HTR-8/SVneo (cell line): ENCODE results near the gene DIP2C.
"Not testable (repeated sequence)": the region's sequence is repeated elsewhere in the genome, so short reads cannot be mapped to it uniquely, and the experiment has no call there.

Experiments
- DNase-seq: peaks from one replicate; pipeline ENCODE4 v3.0.0; 2011; ENCODE audit warnings: low spot score, mixed read lengths; ENCODE audit not compliant: insufficient read length
- FAIRE-seq: peaks from 2 replicates; lab custom pipeline; 2011; peaks lifted over from hg19 to GRCh38; lab: Jason Lieb, UNC

Gene DIP2C

GRCh38 chr10:703118-703517 is 13.7 kb upstream of the DIP2C start:
- DNase-seq (no peak), FAIRE-seq (no peak)

GRCh38 chr10:700183-700582 is 10.7 kb upstream of the DIP2C start:
- peak; percentile 100 for FAIRE-seq
- DNase-seq, result not testable (repeated sequence)

DNA sequence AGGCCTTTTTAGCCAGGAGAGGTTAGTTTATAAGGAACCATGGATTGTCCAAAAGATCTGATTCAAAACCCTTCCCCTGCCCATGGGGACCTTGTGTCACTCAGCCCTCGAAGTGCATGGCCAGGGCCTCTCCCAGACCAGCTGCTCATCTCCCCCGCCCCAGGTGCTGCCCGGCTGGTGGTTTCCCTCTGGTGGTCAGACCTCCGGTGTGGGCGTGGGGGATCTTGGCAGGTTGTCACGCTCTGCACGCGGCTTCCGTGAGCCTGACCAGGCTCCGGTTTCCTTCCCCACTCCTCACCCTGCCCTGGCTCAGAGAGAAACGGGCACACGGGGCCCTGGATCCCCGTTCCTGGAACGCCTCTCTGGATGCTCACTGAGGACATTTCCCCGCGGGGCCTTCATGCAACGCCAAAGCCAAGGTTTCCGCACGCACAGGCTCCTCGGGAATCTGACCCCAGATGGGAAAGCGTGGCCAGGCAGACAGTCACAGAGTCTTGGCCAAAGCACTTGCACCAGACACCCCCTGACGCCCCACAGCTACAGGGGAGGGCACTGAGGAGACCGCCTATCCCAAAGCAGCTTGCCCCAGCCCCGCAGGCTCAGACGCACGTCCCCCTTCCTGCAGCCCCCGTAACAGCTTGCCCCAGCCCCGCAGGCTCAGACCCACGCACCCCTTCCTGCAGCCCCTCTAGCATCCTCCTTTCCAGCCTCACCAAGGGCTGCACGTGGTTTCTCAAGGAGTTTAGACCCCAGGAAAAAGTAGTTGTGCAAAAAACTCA is 7.8 kb upstream of the DIP2C start:
- DNase-seq (no peak), FAIRE-seq (no peak)

- FAIRE-seq (no peak), DNase-seq (no peak)
These were observed 5.9 kb upstream of the DIP2C start for GRCh38 chr10:695396-695795.

DNA sequence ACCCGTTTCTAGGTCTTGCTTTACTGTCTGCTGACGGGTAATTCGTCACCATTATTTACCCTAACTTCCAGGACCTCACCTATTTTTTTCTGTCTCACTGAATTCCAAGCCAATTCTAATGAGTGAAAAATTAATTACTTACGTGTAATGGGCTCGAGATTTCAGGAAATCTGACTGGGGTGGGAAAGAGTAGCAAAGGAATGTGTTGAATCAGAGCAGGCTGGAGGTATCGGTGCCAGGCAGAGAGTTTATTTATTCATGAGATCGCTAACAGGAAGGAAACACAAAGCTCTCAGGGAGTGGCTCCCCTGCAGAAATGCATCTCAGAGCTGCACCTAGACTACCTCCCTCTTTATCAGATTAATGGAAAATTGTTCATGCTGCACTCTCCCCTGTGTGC is 4.0 kb upstream of the DIP2C start:
- FAIRE-seq (no peak), DNase-seq (no peak)

- FAIRE-seq (no peak), DNase-seq (no peak)
These were observed 3.3 kb upstream of the DIP2C start for GRCh38 chr10:692682-693351.

DNA sequence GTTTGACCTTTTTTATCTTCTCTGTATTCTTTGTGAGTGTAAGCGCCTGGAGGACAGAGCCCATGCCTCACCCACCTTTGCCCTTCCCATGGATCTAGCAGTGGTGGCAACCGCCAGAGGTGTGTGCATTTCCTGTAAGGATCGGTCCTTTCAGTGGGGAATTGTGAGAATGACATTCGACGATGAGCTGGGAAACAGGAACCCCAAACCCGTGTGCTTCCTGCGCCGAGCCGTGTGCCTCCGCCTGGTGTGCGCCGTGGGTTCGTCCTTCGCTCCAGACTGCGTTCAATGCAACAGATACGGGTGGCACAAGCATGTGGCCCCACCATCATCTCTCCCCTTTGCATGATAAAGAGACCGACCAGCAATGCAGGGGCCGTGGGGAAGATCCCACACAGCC is 1.7 kb upstream of the DIP2C start:
- FAIRE-seq (no peak), DNase-seq (no peak)

DNA sequence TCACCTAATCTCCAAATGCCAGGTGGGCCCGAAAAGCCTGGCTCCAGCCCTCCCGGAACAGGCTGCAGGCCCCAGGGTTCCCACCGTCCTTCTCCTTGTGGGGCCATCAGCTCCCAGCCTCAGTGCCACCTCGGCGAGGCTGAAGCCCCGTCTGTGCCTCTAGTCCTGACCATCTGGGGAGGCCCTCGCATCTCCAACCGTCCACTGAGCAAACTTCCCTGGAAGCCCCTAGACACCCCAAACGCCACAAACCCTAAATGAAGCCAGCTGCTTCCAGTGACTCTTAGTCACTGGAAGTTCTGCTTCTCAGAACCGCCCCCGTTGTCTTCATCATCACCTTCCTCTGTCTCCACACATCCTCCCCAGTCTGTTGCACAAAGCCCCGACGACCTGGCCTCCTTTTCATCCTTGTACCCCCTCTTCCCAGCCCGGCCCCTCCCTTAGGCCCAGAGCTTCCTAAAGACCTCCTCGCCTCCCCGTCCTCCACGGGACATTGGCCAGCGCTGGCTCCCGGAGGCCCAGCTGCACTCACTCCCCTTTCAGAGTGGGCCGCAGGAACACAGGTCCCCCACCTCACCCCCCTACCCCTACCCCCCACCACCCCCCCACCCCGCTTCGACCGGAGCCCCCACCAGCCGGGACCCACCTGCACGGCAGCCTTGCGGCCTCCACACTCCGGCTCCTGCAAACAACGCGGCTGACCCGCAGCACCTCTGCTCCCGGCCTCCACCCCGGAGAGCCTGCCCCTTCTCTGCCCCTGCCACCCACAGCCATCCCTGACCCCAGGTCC is 1.1 kb upstream of the DIP2C start:
- FAIRE-seq (no peak), DNase-seq (no peak)

DNA sequence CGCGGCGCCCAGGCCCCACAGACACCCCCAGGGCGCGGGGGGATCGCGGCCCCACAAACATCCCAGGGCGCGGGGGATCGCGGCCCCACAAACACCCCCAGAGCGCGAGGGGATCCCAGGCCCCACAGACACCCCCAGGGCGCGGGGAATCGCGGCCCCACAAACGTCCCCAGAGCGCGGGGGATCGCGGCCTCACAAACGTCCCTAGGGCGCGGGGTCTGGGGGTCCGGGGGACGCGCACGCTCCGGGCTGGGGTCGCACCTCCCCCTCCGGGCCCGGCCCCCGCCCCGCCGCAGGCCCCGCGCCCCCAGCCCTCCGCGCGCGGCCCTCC is 382 bp downstream of the DIP2C start:
- FAIRE-seq (no peak), DNase-seq (no peak)

GRCh38 chr10:688312-689120 is 952 bp downstream of the DIP2C start:
- DNase-seq (no peak), FAIRE-seq (no peak)

- no peak for FAIRE-seq
These were observed 1.7 kb downstream of the DIP2C start for GRCh38 chr10:687583-688311.

DNA sequence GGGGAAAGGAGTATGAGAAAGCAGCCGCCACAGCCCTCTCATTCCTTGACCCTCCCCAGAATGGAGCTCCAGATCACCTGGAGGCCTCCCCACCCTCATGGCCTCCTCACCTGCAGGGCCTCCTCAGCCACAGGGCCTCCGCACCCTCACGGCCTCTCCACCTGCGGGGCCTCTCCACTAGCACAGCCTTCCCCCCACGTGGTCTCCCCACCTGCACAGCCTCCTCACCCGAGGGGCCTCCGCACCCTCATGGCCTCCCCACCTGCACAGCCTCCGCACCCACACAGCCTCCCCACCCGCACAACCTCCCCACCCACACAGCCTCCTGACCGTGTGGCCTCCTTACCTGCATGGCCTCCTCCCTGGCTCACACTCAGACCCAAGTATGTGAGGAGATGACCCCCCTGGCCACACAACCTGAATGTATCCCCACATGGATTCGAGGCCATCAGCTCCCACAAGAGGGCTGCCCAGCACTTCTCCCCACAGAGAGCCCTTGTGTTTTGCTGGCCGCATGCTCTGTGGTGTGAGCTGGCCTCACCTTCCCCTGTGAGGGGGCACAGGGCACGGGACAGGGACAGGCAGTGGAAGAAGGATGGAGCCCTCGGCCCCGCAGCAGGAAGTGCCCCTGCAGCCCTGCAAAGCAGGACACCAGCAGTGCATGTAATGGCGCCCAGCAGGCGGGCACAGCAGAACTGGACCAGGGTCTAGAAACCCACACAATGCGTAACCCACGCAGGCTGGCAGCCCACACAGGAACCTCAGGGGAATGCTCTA is 3.1 kb downstream of the DIP2C start:
- no peak for DNase-seq
- no peak for FAIRE-seq

More at GRCh38 chr10:687583-688311, 1.7 kb downstream of the DIP2C start:
- no peak for DNase-seq

DNA sequence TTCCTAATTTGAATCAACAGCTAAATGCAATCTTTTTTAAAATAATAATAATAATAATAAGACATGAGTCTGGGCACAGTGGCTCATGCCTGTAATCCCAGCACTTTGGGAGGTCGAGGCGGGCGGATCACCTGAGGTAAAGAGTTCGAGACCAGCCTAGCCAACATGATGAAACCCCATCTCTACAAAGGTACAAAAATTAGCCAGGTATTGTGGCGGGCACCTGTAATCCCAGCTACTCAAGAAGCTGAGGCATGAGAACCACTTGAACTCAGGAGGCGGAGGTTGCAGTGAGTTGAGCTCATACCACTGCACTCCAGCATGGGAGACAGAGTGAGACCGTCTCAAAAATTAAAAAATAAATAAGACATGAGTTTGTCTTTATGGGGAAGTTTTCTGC is 3.9 kb downstream of the DIP2C start:
- no peak for DNase-seq
- no peak for FAIRE-seq

- peak; percentile 75 for DNase-seq
- FAIRE-seq, result peak; percentile 46
These were observed 5.9 kb downstream of the DIP2C start for GRCh38 chr10:683448-684071.

DNA sequence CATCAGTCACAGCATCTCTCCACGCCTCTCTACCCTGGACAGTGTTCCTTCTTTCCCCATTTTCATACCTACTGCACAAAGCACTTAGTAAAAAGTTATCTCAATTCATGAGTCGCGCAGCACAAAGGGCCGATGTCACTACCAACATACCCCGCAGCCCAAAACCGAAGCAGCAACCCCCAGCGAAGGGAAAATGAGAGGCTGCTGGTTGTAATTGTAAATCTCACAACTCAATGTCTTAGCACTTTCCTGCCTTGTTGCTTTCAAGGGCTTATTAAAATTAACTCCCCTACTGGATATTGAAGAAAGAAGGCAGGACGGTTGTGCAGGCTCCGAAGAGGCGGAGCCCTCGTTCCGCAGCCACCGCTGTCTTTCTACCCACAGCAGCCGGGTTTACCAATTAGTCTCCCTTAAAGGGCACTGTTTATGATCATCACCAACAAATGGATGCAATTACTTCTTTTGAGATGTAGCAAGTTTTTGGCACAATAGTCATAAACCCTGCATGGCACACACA is 6.5 kb downstream of the DIP2C start:
- FAIRE-seq (no peak), DNase-seq (no peak)

GRCh38 chr10:681670-682318 is 7.7 kb downstream of the DIP2C start:
- DNase-seq, result no peak
- FAIRE-seq, result no peak

DNA sequence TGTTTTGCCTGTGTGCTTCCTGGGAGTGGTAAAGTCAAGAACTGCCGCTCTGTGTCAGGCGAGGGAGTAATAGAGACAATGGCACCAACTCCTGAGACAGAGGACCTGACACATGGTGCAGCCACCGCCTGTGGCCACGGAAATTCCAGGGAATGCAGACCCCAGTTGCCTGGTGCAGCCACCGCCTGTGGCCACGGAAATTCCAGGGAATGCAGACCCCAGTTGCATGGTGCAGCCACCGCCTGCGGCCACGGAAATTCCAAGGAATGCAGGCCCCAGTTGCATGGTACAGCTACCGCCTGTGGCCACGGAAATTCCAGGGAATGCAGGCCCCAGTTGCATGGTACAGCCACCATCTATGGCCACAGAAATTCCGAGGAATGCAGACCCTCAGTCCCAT is 8.7 kb downstream of the DIP2C start:
- FAIRE-seq (no peak), DNase-seq (no peak)

DNA sequence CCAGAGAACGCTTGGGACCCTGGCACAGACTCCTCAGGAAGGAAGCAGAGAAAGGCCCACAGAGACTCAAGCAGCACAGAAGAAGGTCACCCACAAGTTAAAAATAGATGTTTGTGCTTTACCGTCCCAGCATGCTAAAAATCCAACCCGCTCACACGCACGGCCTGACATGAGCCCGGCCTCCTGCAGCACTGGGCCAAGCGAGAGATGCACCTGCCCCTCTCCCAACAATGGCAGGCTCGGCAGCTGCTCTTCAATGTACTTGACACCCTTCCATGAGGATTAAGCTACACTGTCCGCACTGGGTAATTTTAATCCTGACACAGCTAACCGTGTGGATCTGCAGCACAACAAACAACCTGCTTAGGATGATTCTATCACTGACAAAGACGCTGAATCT is 9.3 kb downstream of the DIP2C start:
- FAIRE-seq, result no peak
- no peak for DNase-seq
